NCI-H69 (cell line): ENCODE results near the gene CLBA1.

Experiments used
- DNase-seq: peaks from one replicate; lab custom pipeline; 2025; lab: John Stamatoyannopoulos, UW

The CLBA1 gene

DNA sequence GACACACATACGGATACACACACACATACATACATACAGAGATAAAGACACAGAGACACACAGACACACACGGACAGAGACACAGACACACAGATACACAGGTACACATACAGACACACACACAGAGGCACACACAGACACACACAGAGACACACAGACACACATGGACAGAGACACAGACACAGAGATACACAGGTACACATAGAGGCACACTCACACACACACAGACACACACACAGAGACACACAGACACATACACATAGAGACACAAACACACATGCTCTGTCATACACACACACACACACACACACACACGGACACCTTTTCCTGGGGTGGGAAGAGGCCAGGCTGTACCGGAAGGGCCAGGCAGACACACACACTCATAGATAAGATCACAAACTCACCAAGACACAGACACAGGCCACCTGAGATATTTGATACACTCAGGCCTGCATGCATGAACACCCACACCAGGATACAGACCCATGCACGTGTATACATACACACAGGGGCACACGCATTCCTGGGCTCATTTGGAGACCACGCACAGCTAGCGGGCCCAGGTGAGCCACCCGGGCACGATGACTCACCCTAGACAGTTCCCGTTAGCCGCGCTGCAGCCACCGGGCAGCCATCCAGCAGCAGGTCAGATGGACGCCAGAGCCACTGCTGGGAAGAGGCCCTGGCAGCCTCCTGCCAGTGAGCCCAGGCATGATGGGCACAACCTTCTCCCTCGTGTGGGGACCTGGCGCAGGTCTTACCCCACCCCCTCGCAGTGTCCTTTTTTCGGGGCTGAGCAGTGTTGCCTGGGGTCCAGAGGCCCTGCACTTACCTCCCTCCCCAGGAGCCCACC lies 5.6 kb upstream of the CLBA1 start:
- DNase-seq = peak; percentile 43

DNA sequence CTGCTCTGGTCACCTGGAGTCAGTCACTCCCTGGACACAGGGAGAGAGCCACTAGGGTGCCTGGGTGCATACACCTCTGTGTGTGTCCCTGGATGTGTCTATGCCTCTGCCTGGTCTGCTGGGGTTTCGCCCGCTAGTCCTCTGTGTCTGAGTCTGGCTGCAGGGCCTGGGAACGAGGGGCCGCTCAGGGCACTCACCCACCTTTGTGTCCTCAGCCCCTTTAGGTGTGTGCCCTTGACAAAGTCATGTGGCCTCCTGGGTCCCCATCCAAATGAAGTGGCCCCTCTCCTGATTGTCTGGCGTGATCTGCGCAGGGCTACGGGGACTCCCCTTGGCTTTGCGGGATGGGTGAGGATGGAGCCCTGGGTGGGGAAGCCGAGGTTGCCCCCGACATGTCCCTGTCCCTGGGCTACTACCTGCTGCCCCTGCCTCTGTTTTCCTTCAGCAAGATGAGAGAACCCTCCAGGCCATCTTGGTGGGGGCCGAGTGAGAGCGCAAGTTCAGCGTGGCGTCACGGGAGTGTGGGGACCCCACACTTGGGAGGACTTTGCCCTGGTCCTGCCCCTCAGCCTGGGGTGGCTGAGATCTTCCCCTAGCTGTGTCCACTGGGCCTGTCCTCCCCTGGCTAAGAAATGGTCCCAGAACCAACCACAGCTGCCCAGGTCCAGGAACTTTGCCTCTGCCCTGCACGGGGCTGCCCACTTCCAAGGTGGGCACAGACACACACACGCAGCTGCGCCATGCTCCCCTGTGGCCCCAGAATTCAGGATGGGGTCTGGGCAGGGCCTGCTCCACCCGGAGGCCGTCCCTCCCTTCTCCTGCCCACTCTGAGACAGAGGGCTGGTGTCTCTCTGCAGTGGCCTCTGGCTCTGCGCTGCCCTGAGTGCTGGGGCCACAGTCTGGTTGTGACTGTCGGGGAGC lies 4.7 kb upstream of the CLBA1 start:
- DNase-seq = no peak

DNA sequence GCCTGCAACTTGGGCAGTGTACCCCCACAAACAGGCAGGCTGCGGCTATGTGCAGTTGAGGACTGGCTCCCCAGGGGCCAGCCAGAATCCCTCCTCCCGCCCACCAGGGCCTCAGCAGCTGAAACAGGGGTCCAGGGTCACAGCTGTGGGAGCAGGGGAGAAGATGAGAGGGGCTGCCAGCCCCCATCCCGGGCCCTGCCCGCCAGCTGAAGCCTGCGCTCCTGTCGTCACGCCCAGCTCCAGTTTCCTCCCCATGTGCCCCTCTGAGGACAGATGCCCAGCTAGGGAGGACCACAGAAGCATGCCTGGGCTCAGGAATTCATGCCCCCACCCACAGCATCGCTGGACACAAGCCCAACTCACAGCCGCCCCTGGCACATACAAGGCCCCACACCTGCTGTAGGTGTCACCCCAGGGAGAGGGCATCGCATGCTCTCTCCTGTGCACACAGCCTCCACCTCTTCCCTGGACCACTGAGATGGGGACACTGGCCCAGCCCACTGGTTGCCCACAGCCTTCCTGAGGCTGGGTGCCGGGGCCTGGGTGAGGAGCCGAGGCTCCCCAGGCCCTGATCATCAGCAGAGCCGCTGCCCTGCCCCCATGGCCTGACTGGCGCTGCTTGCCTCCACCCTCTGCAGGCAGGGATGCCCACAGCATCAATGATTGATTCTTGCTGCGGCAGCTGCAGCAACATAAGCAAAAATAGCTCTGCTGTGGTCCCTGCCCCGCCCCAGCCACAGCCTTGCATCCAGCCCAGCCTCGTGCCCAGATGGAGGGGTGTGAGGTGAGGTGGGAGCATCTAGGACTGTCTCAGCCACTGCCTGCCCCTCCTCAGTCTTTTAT lies 3.7 kb upstream of the CLBA1 start:
- no peak for DNase-seq

DNA sequence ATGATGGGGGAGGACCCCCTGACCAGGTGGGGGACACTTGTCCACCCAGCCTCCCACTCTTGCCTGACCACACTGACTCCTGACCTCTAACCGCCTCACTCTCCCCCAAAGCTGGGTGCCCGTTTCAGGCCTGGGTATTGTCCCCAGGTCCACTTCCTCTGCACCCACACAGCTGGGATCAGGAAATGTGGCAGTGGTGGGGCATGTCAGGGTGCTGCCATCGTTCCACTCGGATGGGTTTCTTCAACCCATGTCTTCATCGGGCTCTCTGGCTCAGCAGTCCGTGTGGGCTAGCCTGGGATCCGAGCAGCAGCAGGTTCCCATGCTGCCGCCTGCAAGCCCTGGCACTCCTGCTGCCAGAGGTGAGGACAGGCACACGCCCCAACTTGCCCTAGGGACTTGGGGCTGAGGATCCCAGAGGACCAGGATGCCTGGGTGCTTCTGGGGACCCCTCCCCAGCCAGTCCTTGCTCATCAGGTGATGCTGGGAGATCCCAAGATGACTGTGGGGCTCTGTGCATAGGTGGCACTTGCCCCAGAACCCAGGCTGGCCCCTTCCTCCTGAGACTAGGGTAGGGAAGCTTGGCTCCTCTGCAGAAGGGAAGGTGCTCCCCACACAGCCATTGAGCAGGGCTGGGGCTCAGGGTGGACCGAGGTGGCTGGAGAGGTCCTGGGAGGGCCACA lies 2.9 kb upstream of the CLBA1 start:
- DNase-seq = no peak

DNA sequence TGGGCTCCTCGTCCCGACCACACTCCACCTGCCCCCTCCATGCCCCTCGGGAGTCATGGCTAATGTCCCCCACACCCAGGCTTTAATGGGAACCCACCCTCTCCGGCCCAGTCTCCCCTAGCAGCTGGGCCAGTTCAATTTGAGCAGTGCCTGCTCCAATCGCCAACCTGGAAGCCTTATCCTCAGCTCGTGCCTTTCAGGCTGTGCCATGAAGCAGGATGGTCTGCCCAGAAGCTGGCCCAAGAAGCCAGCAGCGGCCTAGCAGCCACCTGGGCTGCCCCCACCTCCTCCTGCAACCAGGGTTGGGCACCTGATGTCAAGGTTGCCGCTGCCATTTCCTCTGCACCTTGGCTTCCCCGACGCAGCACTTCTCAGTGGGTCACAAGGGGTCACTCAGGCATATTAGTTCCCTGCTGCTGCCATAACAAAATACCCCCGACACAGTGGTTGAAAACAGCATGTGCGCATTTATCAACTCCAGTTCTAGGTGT lies 2.3 kb upstream of the CLBA1 start:
- no peak for DNase-seq

DNA sequence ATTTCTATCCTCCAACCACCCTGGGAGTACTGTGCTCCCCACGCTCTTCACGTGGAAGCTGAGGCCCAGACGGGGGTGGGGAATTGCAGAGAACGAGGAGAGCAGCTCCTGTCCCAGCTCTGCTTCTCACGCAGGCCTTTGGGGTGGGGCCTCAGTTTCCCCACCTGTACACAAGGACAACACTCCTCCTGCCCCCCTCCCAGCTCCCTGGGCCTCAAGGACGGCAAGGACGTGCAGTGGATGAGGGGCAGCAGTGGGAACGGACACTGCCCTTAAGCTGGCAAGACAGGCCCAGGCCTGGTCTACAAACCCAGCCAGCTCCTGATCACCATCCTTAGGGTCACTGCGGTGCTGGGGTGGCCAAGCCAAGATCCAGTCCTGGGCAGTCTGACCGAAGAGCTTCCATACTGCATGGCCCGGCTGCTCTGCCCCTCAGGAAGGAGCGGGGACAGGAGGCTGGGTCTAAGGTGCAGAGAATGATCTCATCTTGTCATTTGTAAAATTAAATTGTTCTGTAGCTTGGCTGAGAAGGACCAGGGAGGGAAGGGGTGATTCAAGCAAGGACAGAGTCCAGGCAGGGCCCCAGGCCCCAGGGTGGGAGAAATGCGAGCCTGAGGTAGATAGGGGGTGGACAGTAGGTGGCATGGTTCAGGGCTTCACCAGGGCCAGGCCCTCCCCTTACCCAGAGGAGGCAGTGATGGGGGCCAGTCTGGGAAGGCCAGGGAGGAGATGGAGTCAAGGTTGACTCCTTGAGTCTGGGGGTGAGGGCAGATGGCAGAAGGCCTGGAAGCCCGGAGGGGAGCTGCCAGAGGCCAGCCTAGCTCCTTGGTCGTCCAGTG lies 1.3 kb upstream of the CLBA1 start:
- DNase-seq = no peak

DNA sequence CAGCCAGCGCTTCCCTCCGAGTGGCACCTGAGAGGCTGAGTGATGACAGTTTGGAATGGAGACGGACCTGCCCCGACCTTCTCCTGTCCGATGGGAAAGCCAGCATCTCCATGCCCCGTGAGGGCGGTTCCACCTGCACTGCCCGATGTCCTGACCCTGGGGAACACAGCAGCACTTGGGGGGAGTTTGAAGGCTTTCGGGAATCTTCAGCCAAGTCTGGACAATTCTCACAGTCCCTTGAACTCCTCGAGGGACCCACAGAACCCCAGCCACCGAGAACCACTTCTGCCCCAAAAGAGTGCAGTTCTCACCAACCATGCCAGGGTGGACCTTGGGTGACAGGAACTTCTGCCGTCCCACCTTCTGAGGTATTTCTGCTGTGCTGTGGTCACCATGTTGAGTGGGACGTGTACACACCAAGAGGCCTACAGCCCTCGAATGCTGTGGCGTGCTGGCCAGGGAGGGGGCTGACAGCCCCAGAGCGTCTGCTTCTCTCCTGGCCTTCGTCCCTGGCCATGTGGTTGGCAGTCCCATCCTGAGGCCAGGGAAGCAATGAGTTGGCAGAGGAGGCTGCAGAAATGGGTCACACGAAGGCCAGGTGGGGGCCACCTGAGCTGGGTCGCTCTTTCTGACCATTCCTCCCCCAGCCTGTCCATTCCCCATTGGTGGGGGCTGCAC lies 1.0 kb downstream of the CLBA1 start:
- no peak for DNase-seq

DNA sequence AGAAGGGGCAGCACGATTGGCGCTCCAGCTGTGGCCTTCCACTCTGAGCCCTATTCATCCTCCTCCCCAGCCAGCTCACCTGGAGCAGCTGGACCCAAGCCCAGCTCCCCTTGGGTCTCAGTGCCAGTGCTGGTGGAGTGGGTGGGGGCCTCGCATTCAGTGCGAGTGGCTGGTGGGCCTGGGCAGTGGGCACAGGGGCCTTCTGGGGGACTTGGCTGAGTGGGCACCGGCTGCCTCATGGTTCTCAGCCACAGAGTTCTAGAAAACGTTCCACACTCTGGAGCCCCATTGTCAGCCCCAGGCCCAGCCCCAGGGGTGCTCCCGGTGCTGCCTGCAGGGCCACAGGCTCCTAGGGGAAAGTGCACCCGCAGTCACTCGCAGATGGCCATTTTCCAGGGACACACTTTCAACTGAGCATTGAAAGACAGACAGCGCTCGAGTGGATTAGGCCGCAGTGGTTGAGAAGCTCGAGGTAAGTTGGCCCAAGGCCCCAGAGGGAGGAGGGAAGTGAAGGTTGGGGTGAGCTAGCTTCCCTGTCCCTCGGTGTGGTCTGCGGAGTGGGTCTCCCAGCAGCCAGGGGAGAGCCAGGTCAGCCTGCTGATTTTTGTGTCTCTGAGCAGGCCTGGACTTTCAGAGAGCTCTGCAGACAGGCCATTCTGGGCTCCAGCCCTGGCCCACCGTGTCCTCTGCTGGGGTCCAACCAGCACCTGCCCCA lies 3.8 kb downstream of the CLBA1 start:
- no peak for DNase-seq

DNA sequence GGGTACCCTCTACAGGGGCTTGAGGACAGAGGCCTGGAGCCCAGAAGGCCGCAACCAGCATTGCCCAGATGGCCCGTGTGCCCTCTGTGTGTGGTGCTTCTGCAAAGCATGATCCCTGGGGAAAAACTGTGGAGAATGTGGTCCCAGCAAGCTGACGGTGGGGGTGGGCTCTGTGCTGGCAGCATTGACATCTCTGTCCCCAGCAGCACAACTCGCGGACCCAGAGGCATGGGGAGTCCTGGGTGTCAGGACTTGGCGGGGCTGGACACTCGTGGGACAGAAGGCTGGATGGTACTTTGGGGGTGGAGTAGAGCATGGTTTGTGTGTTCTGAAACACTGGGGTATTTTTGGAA lies 4.3 kb downstream of the CLBA1 start:
- no peak for DNase-seq

DNA sequence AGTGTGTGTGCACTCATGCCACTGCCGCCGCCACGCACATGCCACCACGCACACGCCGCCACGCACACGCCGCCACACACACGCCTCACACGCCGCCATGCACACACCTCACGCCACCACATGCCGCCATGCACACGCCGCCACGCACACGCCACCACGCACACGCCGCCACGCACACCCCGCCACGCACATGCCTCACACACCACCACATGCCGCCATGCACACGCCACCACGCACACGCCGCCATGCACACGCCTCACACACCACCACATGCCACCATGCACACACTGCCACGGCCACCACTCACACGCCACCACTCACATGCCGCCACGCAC lies 6.3 kb downstream of the CLBA1 start:
- no peak for DNase-seq

DNA sequence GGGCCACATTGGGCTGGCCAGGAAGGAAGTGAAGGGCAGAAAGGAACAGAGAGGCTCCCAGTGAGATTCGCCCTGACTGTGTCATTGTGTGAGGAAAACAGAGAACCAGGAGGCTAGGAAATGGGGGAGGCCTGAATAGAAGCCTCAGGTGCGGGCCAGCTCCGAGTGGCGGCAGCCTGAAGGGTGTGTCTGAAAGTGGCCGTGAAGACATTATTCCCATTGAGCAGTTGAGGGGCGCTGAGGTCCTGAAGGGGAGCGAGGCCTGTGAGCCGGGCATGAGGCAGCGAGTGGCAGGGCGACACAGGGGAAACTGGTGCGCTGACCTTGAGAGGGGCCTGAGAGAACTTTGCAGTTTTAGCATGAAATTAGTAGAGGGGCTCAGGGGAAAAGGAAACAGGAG lies 6.9 kb downstream of the CLBA1 start:
- DNase-seq = no peak

DNA sequence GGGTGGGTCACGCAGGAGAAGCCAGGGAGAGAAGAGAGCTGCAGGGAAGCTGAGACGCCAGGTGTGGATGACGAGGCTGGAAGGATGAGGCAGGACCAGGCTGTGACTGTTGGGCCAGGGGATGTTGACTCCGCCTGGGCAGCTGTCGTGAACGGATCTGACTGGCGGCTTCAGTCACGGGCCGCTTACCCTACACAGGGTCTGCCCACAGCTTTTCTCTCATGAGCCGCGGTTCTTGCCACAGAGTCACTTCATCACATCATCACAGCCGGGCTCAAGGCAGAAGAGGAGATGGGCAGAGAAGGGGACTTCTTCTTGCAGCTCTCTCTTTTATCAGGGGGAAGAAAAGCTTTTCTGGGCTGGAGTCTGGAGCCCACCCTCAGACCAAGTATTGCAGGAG lies 7.7 kb downstream of the CLBA1 start:
- DNase-seq = no peak

DNA sequence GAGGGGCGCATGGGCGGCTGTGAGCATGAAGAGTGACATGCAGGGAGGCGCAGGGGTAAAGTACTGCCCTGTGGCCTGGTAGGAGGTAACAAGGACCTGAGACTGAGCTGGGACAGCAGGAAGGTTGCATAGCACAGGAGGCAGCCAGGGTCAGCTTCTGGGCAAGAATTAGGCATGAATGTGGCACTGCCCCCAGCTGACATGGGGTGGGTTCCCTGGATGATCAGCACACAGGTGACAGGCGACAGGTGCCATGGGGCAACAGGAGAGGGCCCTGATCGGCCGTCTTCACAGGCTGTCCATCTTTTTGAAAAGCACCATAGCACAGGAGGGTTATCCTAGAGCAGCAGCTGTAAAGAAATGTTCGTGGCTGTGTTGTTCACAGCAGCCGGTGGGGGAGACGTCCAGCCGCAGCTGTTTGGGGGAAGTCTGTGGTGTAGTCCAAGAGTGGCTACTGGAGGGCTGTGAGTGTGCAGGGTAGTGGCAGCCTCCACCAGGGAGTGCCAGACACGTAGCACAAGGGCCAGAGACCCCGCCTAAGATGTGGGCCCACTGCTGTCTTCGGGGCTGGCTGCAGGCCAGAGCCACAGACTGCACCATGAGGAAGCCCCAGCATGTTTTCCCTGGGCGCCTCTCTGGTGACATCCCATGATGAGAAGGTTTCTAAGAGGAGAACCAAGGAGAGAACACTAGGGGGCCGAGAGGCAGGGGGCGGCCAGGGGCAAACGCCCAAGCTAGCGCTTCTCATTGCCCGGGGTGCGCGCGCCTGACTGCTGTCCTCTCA lies 8.4 kb downstream of the CLBA1 start:
- DNase-seq = no peak

DNA sequence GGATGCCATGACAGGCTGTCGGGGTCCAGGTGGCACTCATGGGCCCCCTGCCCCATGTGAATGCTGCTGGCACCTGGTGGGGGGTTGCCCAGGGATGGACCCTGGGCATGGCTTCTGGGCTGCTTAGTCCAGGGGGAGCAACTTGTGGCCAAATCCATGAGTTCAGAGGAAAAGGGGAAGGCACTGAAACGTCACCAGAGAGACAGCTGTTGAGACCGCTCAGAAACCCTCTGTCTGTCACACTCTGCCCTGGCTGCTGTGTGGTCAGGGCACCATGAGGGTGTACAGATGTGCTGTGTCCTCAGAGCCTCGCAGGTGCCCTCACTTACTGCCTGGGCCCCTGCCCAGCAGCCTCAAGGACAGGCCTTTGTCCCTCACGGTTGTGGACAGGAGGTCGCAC lies 9.4 kb downstream of the CLBA1 start:
- DNase-seq = no peak

DNA sequence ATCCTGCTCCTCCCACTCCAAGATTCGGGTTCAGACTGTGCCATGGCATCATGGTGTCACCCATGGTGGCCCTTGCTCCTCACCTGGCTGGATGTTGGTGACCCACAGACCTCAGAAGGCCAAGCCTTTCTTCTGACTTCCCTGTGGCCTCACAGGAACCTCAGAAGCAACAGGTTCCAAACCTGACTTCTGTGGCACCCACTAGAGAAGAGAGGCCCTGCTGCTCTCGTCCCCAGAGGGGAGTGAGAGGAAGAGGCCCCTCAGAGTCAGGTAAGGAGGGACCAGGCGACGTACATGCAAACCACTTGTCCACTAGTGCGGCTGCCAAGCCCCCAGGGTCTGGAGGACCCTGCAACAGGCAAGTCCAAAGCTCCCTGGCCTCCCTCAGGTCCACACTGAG lies 10.4 kb downstream of the CLBA1 start:
- DNase-seq = no peak

DNA sequence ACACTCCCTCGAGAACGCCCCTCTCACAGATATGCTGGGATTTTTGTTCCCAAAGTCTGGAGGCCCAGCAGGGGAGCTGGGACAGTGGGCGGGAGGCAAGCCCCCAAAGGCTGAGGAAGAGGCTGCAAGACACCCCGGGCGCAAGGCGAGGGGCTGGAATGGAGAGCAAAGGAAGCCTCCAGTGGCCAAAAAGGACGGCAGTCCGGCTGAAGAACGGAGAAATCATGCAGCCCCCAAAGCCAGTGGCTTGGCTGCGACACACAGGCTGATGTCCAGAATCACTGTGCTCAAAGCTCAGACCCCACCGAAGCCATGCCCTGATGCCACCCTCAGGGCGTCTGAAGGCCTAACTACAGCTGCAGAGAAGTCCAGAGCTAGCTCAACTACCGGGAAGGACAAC lies 10.9 kb downstream of the CLBA1 start:
- DNase-seq = no peak

DNA sequence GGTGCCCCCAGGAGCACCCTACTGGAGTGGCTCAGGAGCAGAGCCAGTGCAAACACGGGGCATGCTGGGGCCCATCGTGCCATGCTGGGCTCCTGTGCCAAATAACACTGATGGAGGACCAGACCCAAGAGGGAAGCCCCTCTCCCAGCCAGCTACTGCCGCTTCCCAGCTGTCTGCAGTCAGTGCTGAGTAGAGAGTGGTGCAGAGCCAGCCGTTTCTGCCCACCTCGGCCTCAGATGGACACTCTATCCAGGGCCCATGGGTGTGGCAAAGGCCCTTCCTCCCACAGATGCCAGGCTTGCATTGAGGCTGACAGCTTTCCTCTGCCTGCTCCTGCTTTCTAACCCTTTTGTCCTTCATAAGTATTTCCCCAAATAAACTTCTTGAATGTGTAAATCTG lies 13.2 kb downstream of the CLBA1 start:
- DNase-seq = no peak

DNA sequence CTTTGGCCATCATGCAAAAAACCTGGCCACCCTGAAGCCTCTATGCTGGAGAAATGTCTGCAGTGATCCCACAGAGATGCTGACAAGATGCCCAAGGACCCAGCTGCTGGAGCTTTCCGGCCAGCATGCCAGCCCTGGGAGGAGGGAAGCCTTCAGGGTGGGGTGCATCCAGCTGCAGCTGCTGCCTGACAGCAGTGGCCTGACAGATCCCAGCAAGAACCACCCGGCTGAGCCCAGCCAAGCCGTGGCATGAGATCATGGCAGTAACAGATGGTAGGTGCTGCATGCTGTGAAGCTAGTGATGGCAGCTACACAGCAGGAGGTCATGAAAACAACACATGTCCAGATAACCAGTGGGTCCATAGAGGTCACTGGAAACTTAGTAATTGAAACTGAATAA lies 13.8 kb downstream of the CLBA1 start:
- peak; percentile 69 for DNase-seq
